Panc1 (cell line): ENCODE data around the gene FAM81A.

Experiments used
- POLR2AphosphoS5 ChIP-seq: IDR thresholded peaks from 2 replicates; pipeline ENCODE4 v1.6.1; 2012; ENCODE audit warnings: mild to moderate bottlenecking, low read depth, low read length, moderate library complexity
- REST ChIP-seq, 2 experiments: IDR thresholded peaks; 2 replicates each; pipeline ENCODE4 v1.6.1; 2011 to 2012; ENCODE audit warnings: low read depth in 2 of 2, control low read depth in 1 of 2, low read length in 1 of 2, mild to moderate bottlenecking in 1 of 2, moderate library complexity in 1 of 2; ENCODE audit not compliant: insufficient read depth in 1 of 2
- SIN3A ChIP-seq: IDR thresholded peaks from 2 replicates; pipeline ENCODE4 v1.6.1; 2012; ENCODE audit warnings: low read depth, mild to moderate bottlenecking, low read length, moderate library complexity, borderline replicate concordance; ENCODE audit not compliant: insufficient read depth
- TF ChIP-seq, protein P1 (sequence below): fragments of 450-650 bp; IDR thresholded peaks from 2 replicates; pipeline ENCODE4 v1.5.1; 2017; ENCODE audit warnings: mild to moderate bottlenecking

- TF ChIP-seq REST (IDR thresholded peaks at IDR 0.05; ENCODE audit: insufficient read depth in 1 of 2, low read depth in 2 of 2, low read length in 1 of 2): no peak
- TF ChIP-seq, protein P1, sequence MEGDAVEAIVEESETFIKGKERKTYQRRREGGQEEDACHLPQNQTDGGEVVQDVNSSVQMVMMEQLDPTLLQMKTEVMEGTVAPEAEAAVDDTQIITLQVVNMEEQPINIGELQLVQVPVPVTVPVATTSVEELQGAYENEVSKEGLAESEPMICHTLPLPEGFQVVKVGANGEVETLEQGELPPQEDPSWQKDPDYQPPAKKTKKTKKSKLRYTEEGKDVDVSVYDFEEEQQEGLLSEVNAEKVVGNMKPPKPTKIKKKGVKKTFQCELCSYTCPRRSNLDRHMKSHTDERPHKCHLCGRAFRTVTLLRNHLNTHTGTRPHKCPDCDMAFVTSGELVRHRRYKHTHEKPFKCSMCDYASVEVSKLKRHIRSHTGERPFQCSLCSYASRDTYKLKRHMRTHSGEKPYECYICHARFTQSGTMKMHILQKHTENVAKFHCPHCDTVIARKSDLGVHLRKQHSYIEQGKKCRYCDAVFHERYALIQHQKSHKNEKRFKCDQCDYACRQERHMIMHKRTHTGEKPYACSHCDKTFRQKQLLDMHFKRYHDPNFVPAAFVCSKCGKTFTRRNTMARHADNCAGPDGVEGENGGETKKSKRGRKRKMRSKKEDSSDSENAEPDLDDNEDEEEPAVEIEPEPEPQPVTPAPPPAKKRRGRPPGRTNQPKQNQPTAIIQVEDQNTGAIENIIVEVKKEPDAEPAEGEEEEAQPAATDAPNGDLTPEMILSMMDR: no peak
- no peak for TF ChIP-seq POLR2AphosphoS5
- no peak for TF ChIP-seq SIN3A
These were observed 133.6 kb downstream of the FAM81A start for GRCh38 chr15:59571606-59572005.
